ENCODE measurements around the gene DPM3. TPM values are rescaled to one million over a fixed set of nuclear protein-coding genes. Genes with fewer than 3 reads are reported as not detected.

Gene DPM3
- total and polyA plus RNA-seq, 2 of the 13 experiments (the other 11 are each of a cell fraction or from before 2014, with no cell fraction given): 23.2 to 53.4 TPM

DNA sequence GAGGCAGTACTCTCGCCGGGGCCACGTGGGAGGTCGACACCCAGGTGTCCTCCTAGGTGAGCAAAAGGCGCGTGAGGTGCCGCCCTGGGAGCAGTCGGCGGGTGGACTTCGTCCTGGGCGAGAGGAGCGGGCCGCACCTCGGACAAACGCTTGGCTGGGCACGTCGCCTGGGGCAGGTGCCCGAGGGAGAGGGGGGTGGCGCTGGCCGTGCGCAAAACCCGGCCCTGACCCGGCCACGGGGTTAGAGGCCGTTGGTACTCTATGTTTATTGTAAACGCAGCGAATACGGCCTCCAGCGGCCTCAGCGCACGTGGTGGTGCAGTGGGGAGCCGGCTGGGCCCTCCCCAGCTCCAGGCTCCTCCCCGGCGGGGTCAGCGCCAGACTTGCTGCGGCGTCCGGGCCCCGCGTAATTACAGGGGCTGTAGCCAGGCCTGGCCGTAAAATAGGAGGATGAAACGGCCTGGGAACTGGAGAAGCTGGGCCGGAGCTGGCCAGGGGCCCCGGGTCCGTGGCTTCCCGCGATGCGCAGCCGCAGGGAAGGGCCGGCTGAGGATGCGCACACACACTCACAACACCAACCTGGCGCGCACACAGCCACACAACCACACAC is 14.3 kb downstream of the DPM3 start (continued):
- TF ChIP-seq ZNF646 (CRISPR knock-in tag; IDR thresholded peaks at IDR 0.05): no peak; the same call in none of the 2 replicates
- TF ChIP-seq KDM3A (CRISPR knock-in tag; IDR thresholded peaks at IDR 0.05; ENCODE audit: low read depth): peak; percentile 93
- TF ChIP-seq NFKB2 (CRISPR knock-in tag; IDR thresholded peaks at IDR 0.05; ENCODE audit: borderline replicate concordance): peak; percentile 86; the same call in 1 of the 2 replicates
- peak; percentile 97 for TF ChIP-seq ZSCAN5A (CRISPR knock-in tag; IDR thresholded peaks at IDR 0.05; ENCODE audit: borderline replicate concordance)
- TF ChIP-seq ZNF557 (CRISPR knock-in tag; IDR thresholded peaks at IDR 0.05): no peak
- peak; percentile 82; the same call in 1 of the 2 replicates for TF ChIP-seq MEIS1 (CRISPR knock-in tag; IDR thresholded peaks at IDR 0.05; ENCODE audit: borderline replicate concordance)
- peak; percentile 91; the same call in 1 of the 2 replicates for TF ChIP-seq ARID4A (CRISPR knock-in tag; IDR thresholded peaks at IDR 0.05; ENCODE audit: borderline replicate concordance)
- TF ChIP-seq, protein P1, sequence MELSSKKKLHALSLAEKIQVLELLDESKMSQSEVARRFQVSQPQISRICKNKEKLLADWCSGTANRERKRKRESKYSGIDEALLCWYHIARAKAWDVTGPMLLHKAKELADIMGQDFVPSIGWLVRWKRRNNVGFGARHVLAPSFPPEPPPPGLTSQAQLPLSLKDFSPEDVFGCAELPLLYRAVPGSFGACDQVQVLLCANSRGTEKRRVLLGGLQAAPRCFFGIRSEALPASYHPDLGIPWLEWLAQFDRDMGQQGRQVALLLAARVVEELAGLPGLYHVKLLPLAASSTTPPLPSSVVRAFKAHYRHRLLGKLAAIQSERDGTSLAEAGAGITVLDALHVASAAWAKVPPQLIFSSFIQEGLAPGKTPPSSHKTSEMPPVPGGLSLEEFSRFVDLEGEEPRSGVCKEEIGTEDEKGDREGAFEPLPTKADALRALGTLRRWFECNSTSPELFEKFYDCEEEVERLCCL (CRISPR knock-in tag; IDR thresholded peaks at IDR 0.05; ENCODE audit: borderline replicate concordance): peak; percentile 38; the same call in 1 of the 2 replicates
- peak; percentile 93 for TF ChIP-seq SNAPC2 (CRISPR knock-in tag; IDR thresholded peaks at IDR 0.05)
- TF ChIP-seq PAXIP1 (CRISPR knock-in tag; conservative IDR thresholded peaks at IDR 0.05): peak; percentile 96
